Neural cell (in vitro differentiated cells): ENCODE results near the gene CHST13. TPM values are rescaled to one million over a fixed set of nuclear protein-coding genes. Genes with fewer than 3 reads are reported as not detected.

Experiments
- H2AFZ ChIP-seq: fragments of 200-600, 300-800 bp; sonication (generic), shearing (Covaris generic); 2 replicates; pipeline ENCODE4 v1.6.0; 2014; ENCODE audit warnings: low read depth, mild to moderate bottlenecking, antibody characterized with exemption, low read length, moderate library complexity
- H3F3A ChIP-seq: fragments of 200-600 bp; shearing (Covaris generic); 2 replicates; pipeline ENCODE4 v1.6.1; 2016; ENCODE audit warnings: mild to moderate bottlenecking, moderate library complexity, mixed read lengths, antibody characterized with exemption, low read length; ENCODE audit not compliant: insufficient read depth, poor library complexity, severe bottlenecking
- H3K27ac ChIP-seq: fragments of 200-600, 300-800 bp; sonication (generic), shearing (Covaris generic); 2 replicates; pipeline ENCODE4 v1.5.1; 2014; ENCODE audit warnings: mild to moderate bottlenecking, low read length, moderate library complexity
- H3K27me3 ChIP-seq: fragments of 300-800, 200-600 bp; sonication (generic), shearing (Covaris generic); 2 replicates; pipeline ENCODE4 v1.6.0; 2014; ENCODE audit warnings: mild to moderate bottlenecking, low read depth, low read length, moderate library complexity; ENCODE audit not compliant: insufficient read depth
- H3K36me3 ChIP-seq: fragments of 300-800, 200-600 bp; sonication (generic), shearing (Covaris generic); 2 replicates; pipeline ENCODE4 v1.5.1; 2014; ENCODE audit warnings: mild to moderate bottlenecking, antibody characterized with exemption, low read length, moderate library complexity; ENCODE audit not compliant: insufficient read depth
- H3K4me2 ChIP-seq: fragments of 300-800, 200-600 bp; sonication (generic), shearing (Covaris generic); 2 replicates; pipeline ENCODE4 v1.6.0; 2014; ENCODE audit warnings: mild to moderate bottlenecking, low read length
- H3K4me3 ChIP-seq: fragments of 300-800, 200-600 bp; sonication (generic), shearing (Covaris generic); 2 replicates; pipeline ENCODE4 v1.5.1; 2014; ENCODE audit warnings: mild to moderate bottlenecking, low read length, moderate library complexity
- H3K79me2 ChIP-seq: fragments of 200-600 bp; shearing (Covaris generic); replicated peaks from 2 replicates; pipeline ENCODE4 v1.6.0; 2014; ENCODE audit warnings: mild to moderate bottlenecking, low read length, moderate library complexity; ENCODE audit not compliant: insufficient read depth
- H3K9ac ChIP-seq: fragments of 300-800, 200-600 bp; sonication (generic), shearing (Covaris generic); 2 replicates; pipeline ENCODE4 v1.6.1; 2016; ENCODE audit warnings: mild to moderate bottlenecking, low read length, mixed read lengths
- H3K9me2 ChIP-seq: fragments of 200-600 bp; shearing (Covaris generic); 2 replicates; pipeline ENCODE4 v1.6.1; 2016; ENCODE audit warnings: mild to moderate bottlenecking, low read length, mixed read lengths; ENCODE audit not compliant: insufficient read depth
- H3K9me3 ChIP-seq: fragments of 200-600, 300-800 bp; sonication (generic), shearing (Covaris generic); 2 replicates; pipeline ENCODE4 v1.6.1; 2016; ENCODE audit warnings: mild to moderate bottlenecking, mixed run types, low read length, moderate library complexity, mixed read lengths
- H4K20me1 ChIP-seq: fragments of 200-600 bp; shearing (Covaris generic); 2 replicates; pipeline ENCODE4 v1.6.1; 2016; ENCODE audit warnings: mild to moderate bottlenecking, mixed run types; ENCODE audit not compliant: insufficient read depth
- EP300 ChIP-seq: fragments of 450-650 bp; conservative IDR thresholded peaks from 2 replicates; pipeline ENCODE4 v1.6.1; 2014; ENCODE audit warnings: antibody characterized with exemption, mild to moderate bottlenecking, moderate library complexity; ENCODE audit not compliant: poor library complexity, severe bottlenecking
- EZH2 ChIP-seq: fragments of 200-600, 300-800 bp; shearing (Covaris generic), sonication (generic); IDR thresholded peaks from 2 replicates; pipeline ENCODE4 v1.6.1; 2014; ENCODE audit warnings: antibody characterized with exemption, low read length, borderline replicate concordance, mild to moderate bottlenecking; ENCODE audit not compliant: insufficient read depth, poor library complexity, severe bottlenecking
- MXI1 ChIP-seq: fragments of 450-650 bp; conservative IDR thresholded peaks from 2 replicates; pipeline ENCODE4 v1.6.1; 2014; ENCODE audit warnings: antibody characterized with exemption, mild to moderate bottlenecking; ENCODE audit not compliant: poor library complexity, severe bottlenecking
- POLR2AphosphoS5 ChIP-seq: IDR thresholded peaks from 2 replicates; pipeline ENCODE4 v1.6.1; 2012
- RAD21 ChIP-seq: fragments of 450-650 bp; conservative IDR thresholded peaks from 2 replicates; pipeline ENCODE4 v1.6.1; 2014; ENCODE audit warnings: antibody characterized with exemption, mild to moderate bottlenecking, moderate library complexity
- REST ChIP-seq: IDR thresholded peaks from 2 replicates; pipeline ENCODE4 v1.6.1; 2012; ENCODE audit warnings: borderline replicate concordance
- SMC3 ChIP-seq: fragments of 450-650 bp; conservative IDR thresholded peaks from 2 replicates; pipeline ENCODE4 v1.6.1; 2014; ENCODE audit warnings: antibody characterized with exemption, mild to moderate bottlenecking, moderate library complexity; ENCODE audit not compliant: poor library complexity
- TAF1 ChIP-seq: IDR thresholded peaks from 2 replicates; pipeline ENCODE4 v1.6.1; 2012; ENCODE audit warnings: low read depth
- polyA plus RNA-seq: library from polyadenylated mRNA; depleted of rRNA; stranded (reverse); fragments of >200 nt; gene quantifications from 2 replicates; pipeline ENCODE4 v1.2.3, GENCODE V29; 2014
- TF ChIP-seq, protein P1 (sequence below): fragments of 450-650 bp; IDR thresholded peaks from 2 replicates; pipeline ENCODE4 v1.5.1; 2014; ENCODE audit warnings: antibody characterized with exemption, mild to moderate bottlenecking, moderate library complexity; ENCODE audit not compliant: poor library complexity, severe bottlenecking

CHST13 gene
- polyA plus RNA-seq, 1 donor from 2014 or later, result not detected

- Histone ChIP-seq H3K4me3 (no peak overlapping the region), H4K20me1 (no peaks in the 10 kb centered on the region), H3K27me3 (peaks cover 10% of the 10 kb centered on the region), H2AFZ (no peak overlapping the region), H3K4me2 (no peak overlapping the region), H3K79me2 (no peaks in the 10 kb centered on the region), H3K36me3 (no peaks in the 10 kb centered on the region), H3F3A (no peaks in the 10 kb centered on the region), H3K27ac (no peak overlapping the region), H3K9me3 (no peaks in the 10 kb centered on the region), H3K9me2 (no peaks in the 10 kb centered on the region), H3K9ac (no peak overlapping the region)
- TF ChIP-seq EP300, result no peak
Observed at GRCh38 chr3:126528800-126529541, 5.0 kb downstream of the CHST13 start.

DNA sequence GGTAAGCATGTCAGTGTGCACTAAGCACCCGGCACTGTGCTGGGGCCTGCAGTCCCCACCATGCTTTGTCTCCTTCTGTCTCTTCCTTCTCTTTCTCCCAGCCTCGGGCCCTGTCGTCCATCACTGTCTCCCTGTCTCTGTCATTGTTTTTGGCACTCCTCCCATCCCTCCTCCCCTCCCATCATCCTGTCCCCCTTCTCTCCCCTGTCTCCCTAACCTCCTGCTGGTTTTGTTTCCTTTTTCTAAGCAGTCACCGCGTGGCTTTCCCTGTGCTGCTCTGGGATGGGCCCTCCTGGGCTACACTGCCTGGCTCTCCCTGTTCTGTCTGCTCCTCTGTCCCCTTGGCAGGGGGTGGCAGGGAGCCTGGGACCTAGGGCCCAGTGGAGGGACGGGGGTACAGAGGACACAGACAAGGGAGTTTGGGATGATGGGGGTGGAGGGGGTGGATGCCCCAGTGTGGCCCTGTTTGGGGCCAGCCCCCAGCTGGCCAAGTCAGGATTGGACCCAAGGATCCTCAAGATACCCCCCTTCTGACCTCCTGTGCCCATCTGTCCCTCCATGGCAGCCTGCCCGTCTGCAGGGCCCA, 5.7 kb downstream of the CHST13 start:
- Histone ChIP-seq H3F3A (no peaks in the 10 kb centered on the region), H4K20me1 (no peaks in the 10 kb centered on the region), H3K9me2 (no peaks in the 10 kb centered on the region), H3K27ac (no peak overlapping the region), H3K4me3 (no peak overlapping the region), H2AFZ (no peak overlapping the region), H3K9ac (no peak overlapping the region), H3K9me3 (no peaks in the 10 kb centered on the region), H3K4me2 (no peak overlapping the region), H3K27me3 (peaks cover 3% of the 10 kb centered on the region), H3K36me3 (no peaks in the 10 kb centered on the region), H3K79me2 (no peaks in the 10 kb centered on the region)
- TF ChIP-seq, protein P1, sequence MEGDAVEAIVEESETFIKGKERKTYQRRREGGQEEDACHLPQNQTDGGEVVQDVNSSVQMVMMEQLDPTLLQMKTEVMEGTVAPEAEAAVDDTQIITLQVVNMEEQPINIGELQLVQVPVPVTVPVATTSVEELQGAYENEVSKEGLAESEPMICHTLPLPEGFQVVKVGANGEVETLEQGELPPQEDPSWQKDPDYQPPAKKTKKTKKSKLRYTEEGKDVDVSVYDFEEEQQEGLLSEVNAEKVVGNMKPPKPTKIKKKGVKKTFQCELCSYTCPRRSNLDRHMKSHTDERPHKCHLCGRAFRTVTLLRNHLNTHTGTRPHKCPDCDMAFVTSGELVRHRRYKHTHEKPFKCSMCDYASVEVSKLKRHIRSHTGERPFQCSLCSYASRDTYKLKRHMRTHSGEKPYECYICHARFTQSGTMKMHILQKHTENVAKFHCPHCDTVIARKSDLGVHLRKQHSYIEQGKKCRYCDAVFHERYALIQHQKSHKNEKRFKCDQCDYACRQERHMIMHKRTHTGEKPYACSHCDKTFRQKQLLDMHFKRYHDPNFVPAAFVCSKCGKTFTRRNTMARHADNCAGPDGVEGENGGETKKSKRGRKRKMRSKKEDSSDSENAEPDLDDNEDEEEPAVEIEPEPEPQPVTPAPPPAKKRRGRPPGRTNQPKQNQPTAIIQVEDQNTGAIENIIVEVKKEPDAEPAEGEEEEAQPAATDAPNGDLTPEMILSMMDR, result no peak
- TF ChIP-seq MXI1 (no peak), EP300 (no peak), RAD21 (no peak), REST (no peak), TAF1 (no peak), SMC3 (no peak), POLR2AphosphoS5 (no peak), EZH2 (no peak)
